Measurements from ENCODE around the gene FMNL1.
"Not testable (repeated sequence)": the region's sequence is repeated elsewhere in the genome, so short reads cannot be mapped to it uniquely, and the experiment has no call there.

The FMNL1 gene, protein sequence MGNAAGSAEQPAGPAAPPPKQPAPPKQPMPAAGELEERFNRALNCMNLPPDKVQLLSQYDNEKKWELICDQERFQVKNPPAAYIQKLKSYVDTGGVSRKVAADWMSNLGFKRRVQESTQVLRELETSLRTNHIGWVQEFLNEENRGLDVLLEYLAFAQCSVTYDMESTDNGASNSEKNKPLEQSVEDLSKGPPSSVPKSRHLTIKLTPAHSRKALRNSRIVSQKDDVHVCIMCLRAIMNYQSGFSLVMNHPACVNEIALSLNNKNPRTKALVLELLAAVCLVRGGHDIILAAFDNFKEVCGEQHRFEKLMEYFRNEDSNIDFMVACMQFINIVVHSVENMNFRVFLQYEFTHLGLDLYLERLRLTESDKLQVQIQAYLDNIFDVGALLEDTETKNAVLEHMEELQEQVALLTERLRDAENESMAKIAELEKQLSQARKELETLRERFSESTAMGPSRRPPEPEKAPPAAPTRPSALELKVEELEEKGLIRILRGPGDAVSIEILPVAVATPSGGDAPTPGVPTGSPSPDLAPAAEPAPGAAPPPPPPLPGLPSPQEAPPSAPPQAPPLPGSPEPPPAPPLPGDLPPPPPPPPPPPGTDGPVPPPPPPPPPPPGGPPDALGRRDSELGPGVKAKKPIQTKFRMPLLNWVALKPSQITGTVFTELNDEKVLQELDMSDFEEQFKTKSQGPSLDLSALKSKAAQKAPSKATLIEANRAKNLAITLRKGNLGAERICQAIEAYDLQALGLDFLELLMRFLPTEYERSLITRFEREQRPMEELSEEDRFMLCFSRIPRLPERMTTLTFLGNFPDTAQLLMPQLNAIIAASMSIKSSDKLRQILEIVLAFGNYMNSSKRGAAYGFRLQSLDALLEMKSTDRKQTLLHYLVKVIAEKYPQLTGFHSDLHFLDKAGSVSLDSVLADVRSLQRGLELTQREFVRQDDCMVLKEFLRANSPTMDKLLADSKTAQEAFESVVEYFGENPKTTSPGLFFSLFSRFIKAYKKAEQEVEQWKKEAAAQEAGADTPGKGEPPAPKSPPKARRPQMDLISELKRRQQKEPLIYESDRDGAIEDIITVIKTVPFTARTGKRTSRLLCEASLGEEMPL

DNA sequence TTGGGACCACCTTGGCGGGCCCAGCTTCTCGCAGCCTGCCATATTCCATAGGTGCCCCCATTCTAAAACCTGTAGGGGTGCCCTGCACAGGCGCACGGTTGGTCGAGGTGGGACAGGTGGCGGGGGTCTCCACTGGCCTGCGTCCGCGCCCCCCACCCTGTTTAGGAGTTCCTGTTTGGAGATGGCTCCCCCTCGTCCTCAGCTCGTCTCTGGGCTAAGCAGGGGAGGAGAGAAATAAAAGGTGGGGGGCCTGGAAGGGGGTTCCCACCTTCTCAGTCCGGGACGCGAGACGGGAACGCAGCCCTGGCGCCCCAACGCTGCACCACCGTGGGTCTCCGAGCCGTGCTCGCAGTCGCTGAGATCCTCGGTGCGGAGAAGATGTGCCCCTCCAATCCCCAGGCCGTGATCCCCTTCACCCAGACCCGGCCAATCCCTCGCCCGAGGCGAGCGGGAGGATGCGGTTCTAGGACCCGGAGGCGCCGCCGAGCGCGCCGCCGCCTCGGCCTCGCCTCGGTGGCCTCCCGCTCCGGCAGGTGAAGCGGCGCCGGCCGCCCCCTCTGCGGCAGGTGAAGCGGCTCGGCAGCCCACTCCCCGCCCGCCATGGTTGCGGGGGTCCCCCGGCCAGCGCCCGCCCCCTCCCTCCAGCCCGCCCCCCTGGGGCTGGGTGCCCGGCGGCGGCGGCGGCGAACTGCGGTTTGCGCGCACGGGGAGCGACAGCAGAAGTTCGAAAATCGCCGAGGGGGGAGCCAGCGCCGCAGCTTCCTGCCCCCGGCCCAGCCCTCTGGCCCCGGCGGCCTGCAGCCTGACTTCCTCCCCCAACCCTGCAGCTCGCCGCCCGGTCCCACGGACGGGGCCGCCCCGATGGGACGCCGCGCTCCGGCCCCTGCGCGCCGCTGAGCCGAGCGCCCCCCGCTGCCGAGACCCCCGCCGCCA is at the start of gene FMNL1:
Gene FMNL1, plus strand, starts transcription at position 805 of the 933 bp plus-strand sequence. CDS start 240 bp downstream, outside the sequence.
- intact Hi-C loops (cut with DNase I) = no loop called here
- DNase-seq = peak in 15 of 42 donors; percentile 33 to 63 (median 44)

- peak in 2 of 42 donors; percentile 9 to 14 for DNase-seq
- intact Hi-C loops (cut with DNase I) = no loop called here
Measured at GRCh38 chr17:45172232-45172540, 49.5 kb upstream of the FMNL1 start.

DNA sequence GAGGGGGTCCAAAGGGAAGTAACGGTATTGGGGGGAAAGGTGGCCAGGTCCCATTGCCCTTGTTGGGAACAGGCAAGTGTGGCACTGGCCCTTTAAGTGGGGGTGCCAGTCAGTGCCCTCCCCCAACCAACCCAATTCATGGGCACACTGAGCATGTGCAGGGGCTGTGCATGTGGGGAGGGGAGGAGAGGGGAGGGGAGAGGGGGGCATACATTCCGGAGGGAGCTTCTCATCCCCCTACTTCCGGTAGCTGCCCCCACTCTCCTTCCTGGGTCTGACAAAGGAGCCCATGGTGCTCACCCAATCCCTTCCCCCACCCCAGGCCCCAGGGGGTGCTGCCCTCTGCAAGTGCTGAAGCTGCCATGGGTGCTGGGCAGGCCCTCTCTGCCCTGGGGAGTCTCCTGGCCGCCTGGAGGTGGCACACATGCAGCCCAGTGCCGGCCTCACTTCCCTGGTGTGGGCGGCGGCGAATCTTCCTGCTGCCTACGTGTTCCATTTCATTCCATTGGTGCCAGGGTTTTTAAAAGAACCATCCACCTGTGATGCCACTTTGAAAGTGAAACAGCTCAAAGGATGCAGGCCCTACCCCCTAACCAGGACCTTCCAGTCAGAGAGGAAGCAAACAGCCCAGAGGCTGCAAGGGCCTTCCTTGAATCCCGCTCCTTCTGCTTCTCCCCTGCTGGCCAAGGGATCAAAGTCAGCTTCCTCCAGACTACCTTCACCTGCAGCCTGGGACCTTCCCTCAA is 49.0 kb upstream of the FMNL1 start:
- DNase-seq = peak; percentile 80 to 95 (median 89)
- intact Hi-C loops (cut with DNase I) = no loop called here

DNA sequence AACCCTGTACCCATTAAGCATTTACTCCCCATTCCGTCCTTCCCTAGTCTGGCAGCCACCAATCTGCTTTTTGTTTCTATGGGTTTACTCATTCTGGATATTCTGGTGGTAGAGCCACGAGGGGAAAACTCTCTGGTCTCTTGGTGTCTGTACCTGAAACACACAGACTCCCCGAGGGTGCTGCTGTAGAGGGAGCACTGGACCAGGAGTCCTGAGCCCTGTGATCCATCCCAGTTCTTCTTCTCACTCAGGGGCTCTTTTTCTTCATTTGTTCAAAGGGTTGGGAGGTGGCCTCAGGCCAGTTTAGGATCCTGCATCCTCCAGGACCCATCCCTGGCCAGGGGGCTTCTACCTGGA is 45.9 kb upstream of the FMNL1 start:
- DNase-seq = no peak
- intact Hi-C loops (cut with DNase I) = no loop called here

GRCh38 chr17:45177563-45177962 is 44.1 kb upstream of the FMNL1 start:
- intact Hi-C loops (cut with DNase I) = no loop called here
- no peak for DNase-seq

GRCh38 chr17:45184144-45184543 is 37.5 kb upstream of the FMNL1 start:
- intact Hi-C loops (cut with DNase I) = no loop called here

DNA sequence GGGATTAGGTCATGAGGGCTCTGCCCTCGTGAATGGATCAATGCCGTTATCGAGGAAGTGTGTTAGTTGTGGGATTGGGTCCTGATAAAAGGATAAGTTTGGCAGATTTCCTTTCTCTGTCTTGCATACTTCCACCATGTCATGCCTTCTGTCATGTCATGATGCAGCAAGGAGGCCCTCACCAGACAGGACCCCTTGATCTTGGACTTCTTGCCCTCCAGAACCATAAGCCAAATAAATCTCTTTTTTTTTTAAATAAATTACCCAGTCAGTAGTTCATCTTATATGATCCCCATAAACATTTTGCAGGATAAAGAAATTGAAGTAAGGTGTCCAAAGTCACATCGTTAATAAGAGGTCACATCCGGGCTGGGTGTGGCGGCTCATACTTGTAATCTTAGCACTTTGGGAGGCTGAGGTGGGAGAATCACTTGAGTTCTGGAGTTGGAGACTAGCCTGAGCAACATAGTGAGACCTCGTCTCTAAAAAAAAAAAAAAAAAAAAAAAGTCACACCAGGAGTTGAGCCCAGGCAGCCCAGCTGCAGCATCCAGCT is 34.8 kb upstream of the FMNL1 start:
- intact Hi-C loops (cut with DNase I) = no loop called here
- no peak for DNase-seq

More at GRCh38 chr17:45184144-45184543, 37.5 kb upstream of the FMNL1 start:
- DNase-seq = no peak

GRCh38 chr17:45189009-45189408 is 32.7 kb upstream of the FMNL1 start:
- intact Hi-C loops (cut with DNase I) = no loop called here
- DNase-seq = no peak

DNA sequence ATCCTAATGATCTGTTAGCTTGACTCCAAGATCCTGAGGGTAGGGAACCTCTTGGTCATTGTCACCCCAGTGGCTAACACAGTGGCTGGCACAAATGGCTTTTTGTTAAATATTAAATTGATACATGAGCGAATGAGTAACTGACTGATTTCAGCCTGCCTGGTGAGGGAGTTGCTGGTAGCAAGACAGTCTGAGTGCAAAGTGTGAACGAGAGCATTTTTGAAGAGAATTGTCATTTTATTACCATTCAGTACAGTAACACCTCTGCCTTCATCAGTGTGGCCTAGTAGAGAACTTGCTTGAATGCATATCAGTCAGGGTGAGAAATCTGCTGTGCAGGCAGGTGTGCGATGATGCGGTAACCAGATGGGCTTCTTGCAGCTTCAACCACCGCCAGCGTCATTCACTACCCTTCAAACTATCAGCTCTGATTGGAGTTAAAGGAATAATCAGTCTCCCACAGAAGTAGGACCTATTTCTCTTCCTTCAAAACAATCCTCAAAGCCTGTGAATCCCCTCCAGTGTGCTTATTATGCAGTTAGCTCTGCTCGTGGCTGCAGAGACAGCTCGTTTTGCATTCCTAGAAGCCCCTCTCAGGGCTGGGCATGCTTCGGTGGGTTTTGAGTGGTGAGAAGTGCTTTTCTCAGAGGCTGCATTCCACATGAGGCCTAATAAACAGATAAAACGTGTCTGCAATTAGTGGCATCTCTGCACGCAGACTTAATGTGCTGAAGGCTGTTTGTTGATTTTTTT is 31.0 kb upstream of the FMNL1 start:
- peak in 9 of 42 donors; percentile 10 to 56 (median 25) for DNase-seq
- intact Hi-C loops (cut with DNase I) = no loop called here

DNA sequence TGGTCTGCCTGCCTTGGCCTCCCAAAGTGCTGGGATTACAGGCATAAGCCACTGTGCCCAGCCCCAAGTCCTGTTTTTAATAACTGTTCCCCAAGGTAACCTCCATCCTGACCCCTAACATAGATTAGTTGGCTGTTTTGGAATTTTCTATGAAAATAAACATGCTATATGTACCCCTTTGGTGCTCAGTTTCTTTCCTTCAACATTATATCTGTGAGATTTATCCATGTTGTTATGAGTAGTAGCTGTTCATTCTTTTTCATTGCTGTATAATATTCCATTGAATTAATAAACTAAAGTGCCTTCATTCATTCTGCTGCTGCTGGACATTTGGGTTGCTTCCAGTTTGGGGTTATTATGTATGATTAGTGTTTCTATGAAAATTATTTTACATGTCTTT is 26.3 kb upstream of the FMNL1 start:
- DNase-seq = no peak
- intact Hi-C loops (cut with DNase I) = loop anchor here (5.0 kb wide), 1 partner anchor 43 kb away; no protein-coding TSS in a partner anchor

DNA sequence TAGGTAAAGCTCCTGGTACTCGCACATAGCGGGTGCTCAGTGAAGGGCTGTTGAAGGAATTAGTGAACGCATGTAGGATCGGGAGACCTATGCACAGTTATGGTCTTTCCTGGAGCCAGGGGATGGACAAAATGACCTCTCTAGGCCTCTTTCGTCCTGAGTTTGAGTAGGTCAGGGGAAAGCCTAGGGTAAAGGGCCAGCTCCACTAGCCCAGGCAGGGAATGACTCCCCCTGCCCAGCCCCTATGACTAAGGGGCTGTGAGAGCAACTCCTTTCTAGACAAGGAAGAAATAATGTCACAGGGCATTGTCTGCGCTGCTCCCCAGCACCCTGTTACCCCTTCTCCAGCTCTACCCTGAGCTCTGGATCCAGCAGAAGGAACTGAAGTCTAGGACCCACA is 24.6 kb upstream of the FMNL1 start:
- no peak for DNase-seq
- intact Hi-C loops (cut with DNase I) = loop anchor here (2.0 to 5.0 kb wide), 2 partner anchors 45 to 60 kb away; no protein-coding TSS in a partner anchor

GRCh38 chr17:45197555-45198334 is 23.9 kb upstream of the FMNL1 start:
- peak; percentile 79 to 97 (median 92) for DNase-seq
- intact Hi-C loops (cut with DNase I) = loop anchor here (2.0 to 5.0 kb wide), 2 partner anchors 45 to 61 kb away; no protein-coding TSS in a partner anchor

DNA sequence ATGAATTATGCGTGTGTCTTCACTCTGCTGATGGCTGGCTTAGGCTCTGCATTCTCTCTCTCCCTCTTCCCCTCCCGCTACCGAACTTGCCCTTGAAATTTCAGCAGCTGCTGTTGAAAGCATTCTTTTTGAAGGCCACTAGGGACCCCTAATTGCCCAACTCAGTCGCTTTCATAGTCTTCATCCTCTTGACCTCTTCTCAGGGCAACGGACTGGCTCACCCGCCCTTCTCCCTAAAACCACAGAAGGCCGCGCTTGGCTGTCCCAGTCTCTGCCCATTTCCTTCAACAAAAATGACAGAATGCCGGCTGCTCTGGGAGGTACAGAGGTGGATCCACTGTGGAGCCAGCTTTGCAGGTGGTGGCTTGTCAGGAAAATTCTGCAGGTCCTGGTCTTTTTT is 21.0 kb upstream of the FMNL1 start:
- DNase-seq = no peak
- intact Hi-C loops (cut with DNase I) = no loop called here

DNA sequence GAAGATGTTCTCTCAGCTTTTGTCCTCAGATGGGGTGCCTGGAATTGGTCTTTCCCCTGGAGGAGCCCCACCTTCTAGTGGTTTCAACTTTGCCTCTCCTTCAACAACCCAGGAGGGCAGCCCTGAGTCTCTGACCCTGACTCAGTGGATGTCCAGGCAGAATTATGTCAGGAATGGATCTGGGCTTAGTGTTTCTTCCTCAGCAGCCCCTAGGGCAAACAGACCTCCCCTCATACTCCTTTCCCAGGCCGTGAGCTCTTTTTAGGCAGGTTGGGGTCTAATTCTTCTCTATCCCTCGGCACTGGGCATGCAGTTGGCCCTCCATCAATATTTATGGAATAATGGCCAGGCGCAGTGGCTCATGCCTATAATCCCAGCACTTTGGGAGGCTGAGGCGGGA is 20.2 kb upstream of the FMNL1 start:
- no peak for DNase-seq
- intact Hi-C loops (cut with DNase I) = no loop called here

- intact Hi-C loops (cut with DNase I); DNase-seq: not testable (repeated sequence)
Measured at GRCh38 chr17:45201880-45202279, 19.8 kb upstream of the FMNL1 start.
